B cell (primary cell): ENCODE data around the gene TUBA4B. TPM values are rescaled to one million over a fixed set of nuclear protein-coding genes. Genes with fewer than 3 reads are reported as not detected.

Experiments
- ATAC-seq: fragments of 200-7000 bp; cut with Tn5 transposase; one replicate; pipeline ENCODE4 v1.10.0; 2021; ENCODE audit warnings: low read depth, mild to moderate bottlenecking, moderate number of reproducible peaks, moderate library complexity
- CTCF ChIA-PET: fragments of 350-600 bp; sonication (Branson Sonifier 250); formaldehyde crosslinking; loops from one replicate; lab custom pipeline; 2021; ENCODE audit warnings: antibody characterized with exemption, inconsistent platforms; lab: Charles Lee
- POLR2A ChIA-PET: fragments of 350-600 bp; sonication (Branson Sonifier 250); formaldehyde crosslinking; loops from one replicate; lab custom pipeline; 2021; ENCODE audit warnings: antibody characterized with exemption; lab: Charles Lee
- DNase-seq: peaks from one replicate; pipeline ENCODE4 v3.0.0; 2013
- H2AFZ ChIP-seq: 2 replicates; pipeline ENCODE4 v1.6.1; 2012; ENCODE audit warnings: mild to moderate bottlenecking, low read depth, low read length; ENCODE audit not compliant: insufficient read depth, poor library complexity, severe bottlenecking
- H3K27ac ChIP-seq, 2 donors: 1 replicate in 1 of 2; 2 replicates in 1 of 2; pipeline ENCODE4 v1.5.1; 2012 to 2013; ENCODE audit warnings: low read length in 2 of 2, mild to moderate bottlenecking in 2 of 2, moderate library complexity in 1 of 2
- H3K27me3 ChIP-seq, 4 experiments: fragments of 200-600 bp in 1 of 4; sonication (generic) in 1 of 4; replicated peaks in 1 of 4; 1 replicate in 2 of 4; 2 replicates in 2 of 4; pipeline versions ENCODE4 v1.6.1 to v1.7.0; 2013 to 2016; ENCODE audit warnings: low read length in 3 of 4, mild to moderate bottlenecking in 2 of 4, mixed read lengths in 1 of 4, moderate library complexity in 1 of 4; ENCODE audit not compliant: insufficient read depth in 4 of 4, control insufficient read depth in 3 of 4; ENCODE audit errors: control extremely low read depth in 1 of 4
- H3K36me3 ChIP-seq, 2 experiments: replicated peaks in 1 of 2; 1 replicate in 1 of 2; 2 replicates in 1 of 2; pipeline versions ENCODE4 v1.6.1 to v1.7.1; 2013; ENCODE audit warnings: low read length in 1 of 2; ENCODE audit not compliant: insufficient read depth in 2 of 2, control insufficient read depth in 1 of 2; ENCODE audit errors: control extremely low read depth in 1 of 2, extremely low read depth in 1 of 2
- H3K4me1 ChIP-seq, 2 donors: fragments of 200-600 bp in 1 of 2; sonication (generic) in 1 of 2; 1 replicate in 1 of 2; 2 replicates in 1 of 2; pipeline versions ENCODE4 v1.5.1 to v1.6.1; 2013 to 2017; ENCODE audit warnings: low read length in 2 of 2; ENCODE audit not compliant: control insufficient read depth in 2 of 2, insufficient read depth in 2 of 2
- H3K4me2 ChIP-seq: replicated peaks from 2 replicates; pipeline ENCODE3; 2012; ENCODE audit warnings: mild to moderate bottlenecking, low read depth, low read length; ENCODE audit not compliant: poor library complexity, severe bottlenecking
- H3K4me3 ChIP-seq, 5 experiments: fragments of 200-600 bp in 1 of 5; sonication (generic) in 1 of 5; 1 replicate in 3 of 5; 2 replicates in 2 of 5; pipeline versions ENCODE4 v1.5.1 to v1.7.0; 2011 to 2016; ENCODE audit warnings: low read length in 4 of 5, mild to moderate bottlenecking in 4 of 5, low read depth in 2 of 5, control low read depth in 1 of 5, moderate library complexity in 1 of 5; ENCODE audit not compliant: insufficient read depth in 1 of 5; ENCODE audit errors: control extremely low read depth in 1 of 5, extremely low read depth in 1 of 5
- H3K79me2 ChIP-seq: fragments of 200-600 bp; sonication (generic); one replicate; pipeline ENCODE4 v1.6.0; 2016; ENCODE audit warnings: low read length; ENCODE audit not compliant: control insufficient read depth, insufficient read depth
- H3K9ac ChIP-seq: fragments of 200-600 bp; sonication (generic); 2 replicates; pipeline ENCODE4 v1.6.1; 2017; ENCODE audit warnings: mild to moderate bottlenecking, low read length, moderate library complexity
- H3K9me3 ChIP-seq, 3 donors: one replicate each; pipeline versions ENCODE4 v1.6.1 to v1.7.1; 2013; ENCODE audit warnings: low read length in 2 of 3; ENCODE audit not compliant: control insufficient read depth in 2 of 3, insufficient read depth in 1 of 3; ENCODE audit errors: control extremely low read depth in 1 of 3
- H4K20me1 ChIP-seq: 2 replicates; pipeline ENCODE4 v1.6.0; 2012; ENCODE audit warnings: mild to moderate bottlenecking, low read length; ENCODE audit not compliant: insufficient read depth, control insufficient read depth, poor library complexity, severe bottlenecking
- H3K27ac Mint-ChIP-seq: one replicate; pipeline ENCODE4 v1.8.0; 2021; ENCODE audit warnings: mixed read lengths
- H3K27me3 Mint-ChIP-seq: one replicate; pipeline ENCODE4 v1.8.0; 2021; ENCODE audit warnings: mixed read lengths
- H3K4me1 Mint-ChIP-seq: one replicate; pipeline ENCODE4 v1.8.0; 2021; ENCODE audit warnings: mixed read lengths
- H3K4me3 Mint-ChIP-seq: one replicate; pipeline ENCODE4 v1.8.0; 2021; ENCODE audit warnings: mixed read lengths
- H3K9me3 Mint-ChIP-seq: one replicate; pipeline ENCODE4 v1.8.0; 2022; ENCODE audit warnings: mixed read lengths; ENCODE audit not compliant: insufficient read depth
- EZH2 ChIP-seq: IDR thresholded peaks from 2 replicates; pipeline ENCODE4 v1.6.1; 2012; ENCODE audit warnings: borderline replicate concordance, low read depth, mild to moderate bottlenecking, moderate library complexity, low read length; ENCODE audit not compliant: insufficient read depth, poor library complexity, severe bottlenecking
- WGBS: methylation state at CpG from one replicate; pipeline ENCODE4 v1.1.5; 2013; ENCODE audit warnings: missing lambda C conversion rate; ENCODE audit not compliant: insufficient coverage; 5-methylcytosine and 5-hydroxymethylcytosine counted together
- intact Hi-C: fragments of 100-400 bp; cut with micrococcal nuclease; formaldehyde crosslinking; loops from one replicate; pipeline ENCODE4 v1.10.0; 2022
- polyA plus RNA-seq: library from polyadenylated mRNA; depleted of rRNA; stranded (reverse); fragments of >200 nt; gene quantifications from 2 replicates; pipeline ENCODE4 v1.2.3, GENCODE V29; 2012
- total RNA-seq, 2 donors: library from RNA; stranded (reverse); fragments of 120-200 nt in 1 of 2; gene quantifications; 1 replicate in 1 of 2; 2 replicates in 1 of 2; pipeline versions ENCODE4 v1.2.3 to v1.2.4, GENCODE V29; 2013 to 2022
- TF ChIP-seq, protein P1 (sequence below): fragments of 200-600 bp; IDR thresholded peaks from one replicate; pipeline ENCODE4 v1.8.0; 2022; ENCODE audit warnings: antibody characterized with exemption, mild to moderate bottlenecking

Gene TUBA4B
- total and polyA plus RNA-seq, 2 donors (not counting 1 experiment from before 2014, with no cell fraction given): not detected

DNA sequence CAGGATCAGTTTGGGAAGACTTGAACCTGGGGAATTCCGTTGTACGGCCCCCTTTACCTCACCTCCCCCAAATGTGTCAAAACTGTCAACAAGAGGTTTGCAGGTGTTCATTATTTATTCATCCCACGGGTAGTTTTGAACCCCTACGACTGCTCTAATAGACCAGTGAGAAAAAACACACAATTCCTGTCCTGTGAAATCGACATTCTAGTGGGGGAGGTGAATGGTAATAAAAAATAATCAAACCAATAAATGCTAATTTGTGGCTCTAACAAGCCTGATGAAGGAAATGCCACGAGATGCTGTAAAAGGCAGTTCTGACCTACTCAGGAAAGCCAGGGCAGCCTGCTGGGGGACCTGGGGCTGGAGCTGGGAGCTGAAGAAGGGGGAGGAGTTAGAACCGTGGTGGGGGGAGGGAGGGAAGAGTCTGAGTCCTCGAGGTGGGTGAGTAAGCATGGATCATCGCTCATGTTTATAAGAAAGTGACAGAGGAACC is 25.7 kb downstream of the TUBA4B start:
- WGBS: 0% methylated on average over 4 of the region's 9 CpGs
- ATAC-seq (no peak), DNase-seq (no peak)
- peaks cover 32% of the 10 kb centered on the region for H4K20me1 ChIP-seq
- H3K4me1 ChIP-seq: peaks cover 32 to 48% of the 10 kb centered on the region in 2 donors
- peaks cover 2 to 37% of the 10 kb centered on the region in 2 experiments for H3K36me3 ChIP-seq
- Mint-ChIP-seq H3K4me3 (peak overlapping the region; percentile 92), H3K27me3 (no peaks in the 10 kb centered on the region), H3K4me1 (peaks cover 50% of the 10 kb centered on the region), H3K9me3 (no peaks in the 10 kb centered on the region), H3K27ac (peak overlapping the region; percentile 96)
- H2AFZ ChIP-seq: peak overlapping the region; percentile 20
- H3K4me3 ChIP-seq: peak overlapping the region; percentile 46 to 77 (median 67)
- H3K27me3 ChIP-seq: no peaks in the 10 kb centered on the region
- H3K4me2 ChIP-seq: peak overlapping the region; percentile 93
- POLR2A ChIA-PET: interaction anchor here (0.6 to 7.2 kb wide), 18 partner anchors 12 to 405 kb away, joined by 3 to 106 read pairs (median 8); partner anchors contain the start of genes ABCB6, ANKZF1, ATG9A and CNPPD1
- TF ChIP-seq, protein P1, sequence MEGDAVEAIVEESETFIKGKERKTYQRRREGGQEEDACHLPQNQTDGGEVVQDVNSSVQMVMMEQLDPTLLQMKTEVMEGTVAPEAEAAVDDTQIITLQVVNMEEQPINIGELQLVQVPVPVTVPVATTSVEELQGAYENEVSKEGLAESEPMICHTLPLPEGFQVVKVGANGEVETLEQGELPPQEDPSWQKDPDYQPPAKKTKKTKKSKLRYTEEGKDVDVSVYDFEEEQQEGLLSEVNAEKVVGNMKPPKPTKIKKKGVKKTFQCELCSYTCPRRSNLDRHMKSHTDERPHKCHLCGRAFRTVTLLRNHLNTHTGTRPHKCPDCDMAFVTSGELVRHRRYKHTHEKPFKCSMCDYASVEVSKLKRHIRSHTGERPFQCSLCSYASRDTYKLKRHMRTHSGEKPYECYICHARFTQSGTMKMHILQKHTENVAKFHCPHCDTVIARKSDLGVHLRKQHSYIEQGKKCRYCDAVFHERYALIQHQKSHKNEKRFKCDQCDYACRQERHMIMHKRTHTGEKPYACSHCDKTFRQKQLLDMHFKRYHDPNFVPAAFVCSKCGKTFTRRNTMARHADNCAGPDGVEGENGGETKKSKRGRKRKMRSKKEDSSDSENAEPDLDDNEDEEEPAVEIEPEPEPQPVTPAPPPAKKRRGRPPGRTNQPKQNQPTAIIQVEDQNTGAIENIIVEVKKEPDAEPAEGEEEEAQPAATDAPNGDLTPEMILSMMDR: no peak
- TF ChIP-seq EZH2: no peak
- peak overlapping the region; percentile 98 to 100 for H3K27ac ChIP-seq
- intact Hi-C loops: loop anchor here (1.0 to 10.0 kb wide), 13 partner anchors 16 to 398 kb away; partner anchors contain the start of genes ABCB6, ANKZF1, ATG9A and CNPPD1
- CTCF ChIA-PET: interaction anchor here (0.9 to 15.8 kb wide), 16 partner anchors 10 to 619 kb away, joined by 3 to 239 read pairs (median 10); partner anchors contain the start of genes ANKZF1, ATG9A, BCS1L and CNPPD1
- H3K79me2 ChIP-seq: peaks cover 36% of the 10 kb centered on the region
- peak overlapping the region; percentile 65 for H3K9ac ChIP-seq
- H3K9me3 ChIP-seq: no peaks in the 10 kb centered on the region
